Mucosa of gallbladder (tissue), 1 donor: Measurements from ENCODE around the gene ADAMTS17. TPM values are rescaled to one million over a fixed set of nuclear protein-coding genes. Genes with fewer than 3 reads are reported as not detected.

Experiments
- DNase-seq: peaks from one replicate; pipeline ENCODE4 v3.0.0-alpha.2; 2020; ENCODE audit warnings: low spot score
- total RNA-seq: library from RNA; stranded (reverse); gene quantifications from one replicate; pipeline ENCODE4 v1.2.1, GENCODE V29; 2021
- donor health status: DM: no; HTN: no; CAD: no.

The ADAMTS17 gene
- total RNA-seq, 1 donor from 2014 or later: 3.6 TPM

- no peak for DNase-seq
Measured at GRCh38 chr15:100108846-100109245, 232.9 kb downstream of the ADAMTS17 start.

- DNase-seq: no peak
Measured at GRCh38 chr15:100108346-100108745, 233.4 kb downstream of the ADAMTS17 start.

DNA sequence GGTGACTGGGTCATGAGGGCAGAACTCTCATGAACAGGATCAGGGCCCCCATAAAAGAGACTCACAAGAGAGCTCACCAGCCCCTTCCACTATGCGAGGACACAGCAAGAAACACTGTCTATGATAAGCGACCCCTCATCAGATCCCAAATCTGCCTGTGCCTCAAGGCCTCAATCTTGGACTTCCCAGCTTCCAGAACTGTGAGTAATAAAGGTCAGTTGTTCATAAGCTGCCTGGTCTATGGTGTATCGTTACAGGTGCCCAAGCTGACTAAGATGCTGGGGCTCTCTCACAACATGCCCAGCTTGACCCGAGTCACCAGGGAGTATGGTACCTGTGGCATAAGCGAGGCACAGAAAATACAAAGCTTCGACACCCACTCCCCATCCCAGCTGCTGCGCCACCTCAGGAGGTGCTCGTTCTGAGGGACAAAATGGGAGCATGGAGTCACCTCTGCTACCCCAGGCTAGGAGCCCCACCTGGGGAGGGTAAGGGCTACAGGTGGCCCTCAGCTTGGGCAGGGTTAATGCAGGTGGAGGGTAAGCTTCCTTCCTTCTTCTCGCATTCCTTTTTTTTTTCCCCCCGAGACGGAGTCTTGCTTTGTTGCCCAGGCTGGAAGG is 234.1 kb downstream of the ADAMTS17 start:
- DNase-seq: no peak

- no peak for DNase-seq
Measured at GRCh38 chr15:100107151-100107550, 234.6 kb downstream of the ADAMTS17 start.

GRCh38 chr15:100106732-100107131 is 235.0 kb downstream of the ADAMTS17 start:
- DNase-seq: no peak

DNA sequence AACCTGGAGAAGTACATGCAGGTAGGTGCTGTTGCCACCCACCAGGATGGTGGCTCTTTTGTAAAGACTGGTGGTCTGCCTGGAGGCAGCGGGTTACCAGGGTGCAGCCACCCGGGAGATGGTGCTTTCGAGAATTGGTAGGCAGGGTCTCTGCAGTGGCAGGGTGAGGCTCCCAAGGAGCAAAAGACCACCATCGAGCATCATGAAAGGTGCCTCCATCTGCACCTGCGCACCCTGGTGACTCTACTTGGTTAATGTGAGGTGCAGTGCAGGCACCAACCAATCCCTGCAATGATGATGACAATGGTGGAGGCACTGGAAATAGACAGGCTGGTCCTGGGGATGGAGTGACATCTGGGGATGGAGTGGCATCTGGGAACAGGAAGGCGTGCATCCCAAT is 236.7 kb downstream of the ADAMTS17 start:
- no peak for DNase-seq

GRCh38 chr15:100104245-100104644 is 237.5 kb downstream of the ADAMTS17 start:
- no peak for DNase-seq

DNA sequence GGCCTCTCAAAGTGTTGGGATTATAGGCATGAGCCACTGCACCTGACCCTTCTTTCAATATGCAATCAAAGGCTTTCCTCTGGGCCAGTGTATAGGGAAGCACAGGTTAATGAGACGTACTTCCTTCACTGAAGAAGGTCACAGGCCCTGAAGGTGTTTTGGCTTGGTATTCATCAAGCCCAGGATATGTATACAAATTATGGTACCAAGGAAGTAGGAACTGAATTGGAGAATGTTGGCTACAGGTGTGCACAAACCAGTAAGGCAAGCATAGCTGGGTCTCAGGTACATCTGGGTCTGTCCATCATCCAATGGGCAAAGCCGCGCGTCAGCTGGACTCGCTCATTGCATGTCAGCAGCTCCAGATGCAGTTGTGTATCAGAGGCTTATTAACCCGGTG is 237.9 kb downstream of the ADAMTS17 start:
- no peak for DNase-seq

- DNase-seq: no peak
Measured at GRCh38 chr15:100101426-100102089, 240.2 kb downstream of the ADAMTS17 start.

DNA sequence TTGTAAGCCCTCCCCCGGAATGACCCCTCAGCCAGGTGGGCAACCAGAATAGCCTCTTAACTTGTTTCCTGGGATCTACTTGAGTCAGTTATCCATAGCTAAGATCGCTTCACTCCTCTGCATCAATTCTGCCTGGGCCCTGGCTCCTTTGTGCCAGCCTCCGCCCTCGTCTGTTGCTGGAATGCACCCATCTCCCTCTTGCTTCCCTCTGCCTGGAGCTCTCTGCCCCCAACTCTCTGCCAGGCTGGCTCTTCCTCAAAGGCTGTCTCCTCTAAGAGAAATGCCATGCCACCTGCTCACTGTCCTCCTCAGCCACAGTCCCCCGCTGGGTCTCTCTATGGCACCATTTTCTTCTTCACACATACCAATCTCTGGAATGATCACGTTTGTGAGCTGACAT is 240.8 kb downstream of the ADAMTS17 start:
- no peak for DNase-seq

GRCh38 chr15:100099976-100100375 is 241.8 kb downstream of the ADAMTS17 start:
- DNase-seq: no peak

DNA sequence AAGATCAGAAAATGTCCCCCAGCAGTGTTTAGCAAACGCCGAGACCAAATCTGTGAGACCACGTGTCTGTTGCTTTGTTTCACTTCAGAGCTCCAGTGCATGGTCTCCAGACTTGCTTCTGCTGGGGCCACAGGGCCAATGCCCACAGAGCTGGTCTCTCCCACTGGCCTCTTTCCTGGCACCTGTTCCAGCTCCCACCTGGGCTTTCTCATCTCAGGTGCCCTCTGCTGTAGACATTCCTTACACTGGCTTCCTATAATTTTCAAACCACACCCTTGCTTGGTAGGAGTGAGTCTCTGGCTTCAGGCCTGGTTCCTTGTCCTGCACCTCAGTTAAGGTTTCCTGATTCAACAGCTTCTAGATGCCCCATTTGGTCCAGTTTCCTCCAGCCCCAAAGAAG is 243.1 kb downstream of the ADAMTS17 start:
- no peak for DNase-seq

GRCh38 chr15:100097342-100098127 is 244.2 kb downstream of the ADAMTS17 start:
- no peak for DNase-seq

DNA sequence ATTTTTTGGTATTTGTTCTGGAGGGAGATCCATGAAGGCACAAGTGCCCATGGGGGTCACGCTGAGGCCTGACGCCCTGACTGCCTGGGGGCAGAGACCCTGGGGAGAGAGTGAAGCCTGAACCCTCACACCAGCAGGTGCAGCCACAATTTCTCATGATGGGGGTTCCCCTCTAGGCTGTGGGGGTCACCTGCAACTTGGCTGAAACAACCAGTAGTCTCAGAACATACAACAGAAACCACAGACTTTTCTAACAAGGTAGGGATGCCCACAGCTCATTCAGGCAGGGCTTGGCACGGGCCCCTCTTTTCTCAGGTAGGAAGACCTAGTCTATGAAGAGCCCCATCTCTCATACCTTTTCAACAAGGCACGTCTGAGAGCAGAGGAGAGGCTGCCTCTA is 245.1 kb downstream of the ADAMTS17 start:
- no peak for DNase-seq

- DNase-seq: no peak
Measured at GRCh38 chr15:100096248-100096600, 245.6 kb downstream of the ADAMTS17 start.

DNA sequence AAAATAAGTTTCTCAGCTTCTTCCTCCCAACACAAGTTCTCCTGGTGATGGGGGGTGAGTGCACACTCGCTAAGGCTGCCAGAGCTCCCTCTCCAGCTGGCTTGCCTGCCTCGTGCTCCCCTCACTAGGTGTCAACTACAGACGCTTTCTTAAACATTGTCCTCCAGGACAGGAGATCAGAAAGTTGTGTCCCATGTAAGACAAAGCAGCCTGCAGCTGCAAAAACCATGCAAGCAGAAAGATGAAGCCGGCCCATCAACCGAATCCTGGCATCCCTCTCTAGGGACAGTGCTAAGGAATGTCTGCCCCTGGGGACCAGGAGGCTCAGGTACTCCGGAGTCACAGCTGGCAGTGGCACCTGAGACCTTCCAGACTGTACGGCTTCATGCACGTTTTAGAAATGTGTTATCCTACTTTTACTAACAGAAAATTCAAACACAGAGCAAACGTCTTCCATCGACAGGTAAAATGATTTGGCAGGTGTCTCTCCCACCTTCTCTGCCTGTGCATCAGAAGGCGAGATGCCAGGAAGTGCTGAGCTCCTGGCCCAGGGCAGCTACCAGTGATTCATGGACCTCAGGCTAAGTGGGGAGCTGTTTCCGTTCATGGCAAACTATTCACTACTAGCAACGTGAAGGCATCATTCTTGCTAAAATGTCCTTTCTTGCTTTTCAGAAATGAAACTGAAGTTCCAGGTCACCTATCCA is 246.1 kb downstream of the ADAMTS17 start:
- DNase-seq: no peak

DNA sequence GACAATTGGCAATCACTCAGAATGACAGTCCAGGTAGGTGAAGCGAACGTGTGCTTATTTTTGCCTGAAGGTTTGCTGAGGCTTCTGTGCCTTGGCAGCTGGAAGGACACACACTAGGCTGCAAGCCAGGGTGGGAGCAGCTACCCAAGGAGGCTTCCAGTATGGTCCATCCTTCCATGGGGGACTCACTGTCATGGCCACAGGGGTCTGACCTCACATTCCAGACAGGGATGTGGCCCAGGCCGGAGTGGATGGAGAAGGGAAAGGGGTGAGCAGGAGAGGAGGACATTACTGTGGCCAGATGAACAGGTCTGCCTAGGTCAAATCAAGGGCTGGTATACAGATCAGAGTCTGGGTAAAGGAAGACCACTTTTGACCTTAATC is 247.7 kb downstream of the ADAMTS17 start:
- DNase-seq: no peak

DNA sequence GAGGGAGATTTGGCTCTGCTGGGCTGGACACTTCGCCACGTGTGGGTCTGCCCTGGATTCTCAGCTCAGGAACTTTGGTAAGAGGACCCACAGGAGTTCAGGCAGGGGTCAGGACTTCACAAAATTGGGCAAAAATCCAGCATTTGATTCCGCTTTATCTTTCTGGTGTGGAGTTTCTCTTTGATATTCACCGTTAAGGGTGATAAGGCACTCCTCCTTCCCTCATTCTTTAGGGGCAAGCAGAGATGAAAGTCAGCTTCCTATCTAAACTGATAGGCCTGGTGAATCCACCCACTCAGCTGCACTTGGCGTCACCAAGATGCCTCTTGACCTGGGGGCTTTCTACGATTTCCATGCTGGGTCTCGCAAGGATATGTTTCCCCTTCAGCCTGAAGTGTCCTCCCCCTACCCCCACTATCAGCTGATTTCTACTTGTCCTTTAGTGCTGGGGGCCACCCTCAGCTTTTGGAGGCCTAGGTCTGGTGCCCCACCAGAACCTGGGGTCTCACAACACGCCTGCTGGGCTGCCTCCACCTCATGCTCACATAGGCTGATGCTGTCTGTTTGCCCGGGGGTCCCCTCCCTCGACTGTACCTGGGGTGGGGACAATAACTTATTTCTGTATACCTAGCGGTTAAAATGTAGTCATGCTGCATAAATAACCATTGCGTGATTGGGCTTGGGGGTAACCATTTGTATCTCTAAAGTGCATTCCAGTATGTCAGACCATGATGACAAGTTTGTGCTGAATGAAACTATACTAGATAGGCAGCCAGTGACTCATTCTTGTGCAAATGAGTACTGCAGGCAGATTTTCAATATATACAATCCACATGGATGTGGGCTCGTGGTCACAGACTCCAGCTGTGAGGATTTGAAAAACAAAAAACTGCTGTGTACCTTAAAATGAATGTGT is 248.3 kb downstream of the ADAMTS17 start:
- no peak for DNase-seq

GRCh38 chr15:100092034-100092433 is 249.7 kb downstream of the ADAMTS17 start:
- no peak for DNase-seq

GRCh38 chr15:100090411-100090810 is 251.4 kb downstream of the ADAMTS17 start:
- no peak for DNase-seq
